Osteoblast (primary cell): ENCODE results near the gene OR9I1. TPM values are rescaled to one million over a fixed set of nuclear protein-coding genes. Genes with fewer than 3 reads are reported as not detected.

Experiments
- DNase-seq: peaks from one replicate; pipeline ENCODE4 v3.0.0; 2011; ENCODE audit warnings: low spot score, mixed read lengths; ENCODE audit not compliant: insufficient read length; ENCODE audit errors: missing footprints
- H2AFZ ChIP-seq: 2 replicates; pipeline ENCODE4 v1.6.0; 2011; ENCODE audit warnings: mild to moderate bottlenecking, low read length
- H3K27ac ChIP-seq: 2 replicates; pipeline ENCODE4 v1.5.1; 2011; ENCODE audit warnings: mild to moderate bottlenecking, low read depth, low read length, moderate library complexity
- H3K27me3 ChIP-seq: 2 replicates; pipeline ENCODE4 v1.6.0; 2012; ENCODE audit warnings: mild to moderate bottlenecking, control low read depth, inconsistent platforms, low read length, moderate library complexity; ENCODE audit not compliant: insufficient read depth
- H3K36me3 ChIP-seq: 2 replicates; pipeline ENCODE4 v1.5.1; 2011; ENCODE audit warnings: mild to moderate bottlenecking, low read length, control low read depth, moderate library complexity; ENCODE audit not compliant: insufficient read depth
- H3K4me1 ChIP-seq: 2 replicates; pipeline ENCODE4 v1.5.1; 2011; ENCODE audit warnings: mild to moderate bottlenecking, low read length, control low read depth, moderate library complexity; ENCODE audit not compliant: insufficient read depth
- H3K4me2 ChIP-seq: 2 replicates; pipeline ENCODE4 v1.6.0; 2011; ENCODE audit warnings: mild to moderate bottlenecking, low read length; ENCODE audit not compliant: insufficient read depth
- H3K4me3 ChIP-seq: fragments of 200-600 bp; sonication (generic); 3 replicates; pipeline ENCODE4 v1.5.1; 2012; ENCODE audit warnings: mild to moderate bottlenecking, low read length, inconsistent platforms; ENCODE audit not compliant: insufficient read depth
- H3K79me2 ChIP-seq: 2 replicates; pipeline ENCODE4 v1.6.0; 2012; ENCODE audit warnings: mild to moderate bottlenecking, low read length, control low read depth, inconsistent platforms; ENCODE audit not compliant: insufficient read depth
- H3K9me3 ChIP-seq: 2 replicates; pipeline ENCODE4 v1.5.1; 2011; ENCODE audit warnings: low read depth, low read length, control low read depth
- H4K20me1 ChIP-seq: 2 replicates; pipeline ENCODE4 v1.6.0; 2012; ENCODE audit warnings: mild to moderate bottlenecking, low read length, control low read depth; ENCODE audit not compliant: insufficient read depth
- CTCF ChIP-seq: IDR thresholded peaks from 2 replicates; pipeline ENCODE4 v1.5.1; 2011; ENCODE audit warnings: mild to moderate bottlenecking, low read depth, low read length, moderate library complexity; ENCODE audit errors: extremely low read depth
- total RNA-seq: library from RNA; depleted of rRNA; stranded (reverse); fragments of >200 nt; gene quantifications from 2 replicates; pipeline ENCODE4 v1.2.3, GENCODE V29; 2012

OR9I1 gene
- total RNA-seq, 1 donor: not detected

GRCh38 chr11:58086528-58086927 is 38.8 kb downstream of the OR9I1 start:
- no peaks in the 10 kb centered on the region for H3K79me2 ChIP-seq
- H4K20me1 ChIP-seq: no peaks in the 10 kb centered on the region
- DNase-seq: no peak
- no peak for TF ChIP-seq CTCF
- H3K27ac ChIP-seq: no peak overlapping the region
- H3K27me3 ChIP-seq: no peaks in the 10 kb centered on the region
- H3K4me1 ChIP-seq: no peaks in the 10 kb centered on the region
- H3K9me3 ChIP-seq: no peaks in the 10 kb centered on the region
- H3K36me3 ChIP-seq: no peaks in the 10 kb centered on the region
- no peak overlapping the region for H3K4me2 ChIP-seq
- no peak overlapping the region for H3K4me3 ChIP-seq
- no peak overlapping the region for H2AFZ ChIP-seq

GRCh38 chr11:58075781-58076180 is 49.5 kb downstream of the OR9I1 start:
- DNase-seq: no peak
- Histone ChIP-seq H3K4me2 (no peak overlapping the region), H3K27me3 (no peaks in the 10 kb centered on the region), H3K9me3 (no peaks in the 10 kb centered on the region), H3K36me3 (no peaks in the 10 kb centered on the region), H3K27ac (no peak overlapping the region), H3K4me3 (no peak overlapping the region), H3K79me2 (no peaks in the 10 kb centered on the region), H3K4me1 (no peaks in the 10 kb centered on the region), H4K20me1 (no peaks in the 10 kb centered on the region), H2AFZ (no peak overlapping the region)
- TF ChIP-seq CTCF: no peak

- H4K20me1 ChIP-seq: no peaks in the 10 kb centered on the region
- H3K9me3 ChIP-seq: no peaks in the 10 kb centered on the region
- H2AFZ ChIP-seq: no peak overlapping the region
- H3K4me1 ChIP-seq: no peaks in the 10 kb centered on the region
- no peak for DNase-seq
- no peaks in the 10 kb centered on the region for H3K36me3 ChIP-seq
- no peaks in the 10 kb centered on the region for H3K79me2 ChIP-seq
- H3K4me3 ChIP-seq: no peak overlapping the region
- H3K27me3 ChIP-seq: no peaks in the 10 kb centered on the region
- no peak for TF ChIP-seq CTCF
- no peak overlapping the region for H3K4me2 ChIP-seq
- no peak overlapping the region for H3K27ac ChIP-seq
These were observed 54.7 kb downstream of the OR9I1 start for GRCh38 chr11:58070585-58070984.

- DNase-seq: no peak
- no peak overlapping the region for H3K27ac ChIP-seq
- no peak overlapping the region for H2AFZ ChIP-seq
- no peaks in the 10 kb centered on the region for H3K79me2 ChIP-seq
- H3K4me2 ChIP-seq: no peak overlapping the region
- no peak overlapping the region for H3K4me3 ChIP-seq
- H3K27me3 ChIP-seq: no peaks in the 10 kb centered on the region
- H3K36me3 ChIP-seq: no peaks in the 10 kb centered on the region
- no peaks in the 10 kb centered on the region for H4K20me1 ChIP-seq
- no peaks in the 10 kb centered on the region for H3K4me1 ChIP-seq
- TF ChIP-seq CTCF: no peak
- no peaks in the 10 kb centered on the region for H3K9me3 ChIP-seq
These were observed 56.7 kb downstream of the OR9I1 start for GRCh38 chr11:58068655-58069054.
